ENCODE data around the gene CCDC138.

The CCDC138 gene

GRCh38 chr2:108803045-108803736 lies 16.6 kb downstream of the CCDC138 start:
- no peaks in the 10 kb centered on the region for H3K27me3 ChIP-seq (ENCODE audit: control insufficient read depth in 5 of 5, insufficient read depth in 4 of 5, low read length in 5 of 5)
- no peak overlapping the region for H3K9ac ChIP-seq (ENCODE audit: low read length in 5 of 5)
- H3K4me1 ChIP-seq (ENCODE audit: control insufficient read depth in 5 of 5, insufficient read depth in 5 of 5, low read length in 5 of 5) = peaks cover 0 to 4% (median 0%) of the 10 kb centered on the region in 5 donors
- no peaks in the 10 kb centered on the region for H3K9me3 ChIP-seq (ENCODE audit: control insufficient read depth in 5 of 5, low read length in 5 of 5)
- H3K36me3 ChIP-seq (ENCODE audit: control insufficient read depth in 5 of 5, insufficient read depth in 5 of 5, low read length in 5 of 5) = peaks cover 2 to 16% (median 3%) of the 10 kb centered on the region in 5 donors
- no peak overlapping the region for H3K27ac ChIP-seq (ENCODE audit: low read depth, low read length)
- no peak overlapping the region for H3K4me3 ChIP-seq (ENCODE audit: low read depth in 1 of 5, low read length in 5 of 5)

GRCh38 chr2:108805032-108805431 lies 18.5 kb downstream of the CCDC138 start:
- Histone ChIP-seq H3K9me3 (ENCODE audit: control insufficient read depth in 5 of 5, low read length in 5 of 5) (peaks cover under 1 to 7% (median 5%) of the 10 kb centered on the region in 5 donors), H3K9ac (ENCODE audit: low read length in 5 of 5) (no peak overlapping the region)

GRCh38 chr2:108805782-108806181 lies 19.2 kb downstream of the CCDC138 start:
- peaks cover 0 to 4% (median 0%) of the 10 kb centered on the region in 5 donors for H3K4me1 ChIP-seq (ENCODE audit: control insufficient read depth in 5 of 5, insufficient read depth in 5 of 5, low read length in 5 of 5)
- H3K4me3 ChIP-seq (ENCODE audit: low read depth in 1 of 5, low read length in 5 of 5) = no peak overlapping the region
- peaks cover 0 to 13% (median 3%) of the 10 kb centered on the region in 5 donors for H3K36me3 ChIP-seq (ENCODE audit: control insufficient read depth in 5 of 5, insufficient read depth in 5 of 5, low read length in 5 of 5)
- H3K27me3 ChIP-seq (ENCODE audit: control insufficient read depth in 5 of 5, insufficient read depth in 4 of 5, low read length in 5 of 5) = no peaks in the 10 kb centered on the region
- H3K9ac ChIP-seq (ENCODE audit: low read length in 5 of 5) = no peak overlapping the region
- H3K27ac ChIP-seq (ENCODE audit: low read depth, low read length) = no peak overlapping the region
- peaks cover 4 to 9% (median 6%) of the 10 kb centered on the region in 5 donors for H3K9me3 ChIP-seq (ENCODE audit: control insufficient read depth in 5 of 5, low read length in 5 of 5)

More at GRCh38 chr2:108805032-108805431, 18.5 kb downstream of the CCDC138 start:
- H3K27me3 ChIP-seq (ENCODE audit: control insufficient read depth in 5 of 5, insufficient read depth in 4 of 5, low read length in 5 of 5) = no peaks in the 10 kb centered on the region
- H3K36me3 ChIP-seq (ENCODE audit: control insufficient read depth in 5 of 5, insufficient read depth in 5 of 5, low read length in 5 of 5) = peaks cover 0 to 13% (median 3%) of the 10 kb centered on the region in 5 donors
- H3K4me1 ChIP-seq (ENCODE audit: control insufficient read depth in 5 of 5, insufficient read depth in 5 of 5, low read length in 5 of 5) = peaks cover 0 to 4% (median 0%) of the 10 kb centered on the region in 5 donors
- no peak overlapping the region for H3K27ac ChIP-seq (ENCODE audit: low read depth, low read length)
- no peak overlapping the region for H3K4me3 ChIP-seq (ENCODE audit: low read depth in 1 of 5, low read length in 5 of 5)

- H3K4me3 ChIP-seq (ENCODE audit: low read depth in 1 of 5, low read length in 5 of 5) = no peak overlapping the region
- H3K4me1 ChIP-seq (ENCODE audit: control insufficient read depth in 5 of 5, insufficient read depth in 5 of 5, low read length in 5 of 5) = peaks cover 0 to 4% (median 0%) of the 10 kb centered on the region in 5 donors
- H3K9ac ChIP-seq (ENCODE audit: low read length in 5 of 5) = no peak overlapping the region
- no peaks in the 10 kb centered on the region for H3K27me3 ChIP-seq (ENCODE audit: control insufficient read depth in 5 of 5, insufficient read depth in 4 of 5, low read length in 5 of 5)
- H3K27ac ChIP-seq (ENCODE audit: low read depth, low read length) = no peak overlapping the region
- peaks cover 0 to 13% (median 3%) of the 10 kb centered on the region in 5 donors for H3K36me3 ChIP-seq (ENCODE audit: control insufficient read depth in 5 of 5, insufficient read depth in 5 of 5, low read length in 5 of 5)
- peaks cover 4 to 9% (median 6%) of the 10 kb centered on the region in 5 donors for H3K9me3 ChIP-seq (ENCODE audit: control insufficient read depth in 5 of 5, low read length in 5 of 5)
These were observed 20.0 kb downstream of the CCDC138 start for GRCh38 chr2:108806371-108807113.

- H3K9me3 ChIP-seq (ENCODE audit: control insufficient read depth in 5 of 5, low read length in 5 of 5) = peaks cover 4 to 9% (median 6%) of the 10 kb centered on the region in 5 donors
- H3K4me3 ChIP-seq (ENCODE audit: low read depth in 1 of 5, low read length in 5 of 5) = no peak overlapping the region
- H3K27ac ChIP-seq (ENCODE audit: low read depth, low read length) = no peak overlapping the region
- H3K4me1 ChIP-seq (ENCODE audit: control insufficient read depth in 5 of 5, insufficient read depth in 5 of 5, low read length in 5 of 5) = peaks cover 0 to 4% (median 0%) of the 10 kb centered on the region in 5 donors
- no peak overlapping the region for H3K9ac ChIP-seq (ENCODE audit: low read length in 5 of 5)
- no peaks in the 10 kb centered on the region for H3K27me3 ChIP-seq (ENCODE audit: control insufficient read depth in 5 of 5, insufficient read depth in 4 of 5, low read length in 5 of 5)
- peaks cover 0 to 12% (median 2%) of the 10 kb centered on the region in 5 donors for H3K36me3 ChIP-seq (ENCODE audit: control insufficient read depth in 5 of 5, insufficient read depth in 5 of 5, low read length in 5 of 5)
These were observed 23.4 kb downstream of the CCDC138 start for GRCh38 chr2:108809936-108810335.

- H3K4me3 ChIP-seq (ENCODE audit: low read depth in 1 of 5, low read length in 5 of 5) = no peak overlapping the region
- H3K9me3 ChIP-seq (ENCODE audit: control insufficient read depth in 5 of 5, low read length in 5 of 5) = peaks cover 4 to 9% (median 6%) of the 10 kb centered on the region in 5 donors
- H3K36me3 ChIP-seq (ENCODE audit: control insufficient read depth in 5 of 5, insufficient read depth in 5 of 5, low read length in 5 of 5) = peaks cover 0 to 12% (median 6%) of the 10 kb centered on the region in 5 donors
- peaks cover 0 to 2% (median 0%) of the 10 kb centered on the region in 5 donors for H3K4me1 ChIP-seq (ENCODE audit: control insufficient read depth in 5 of 5, insufficient read depth in 5 of 5, low read length in 5 of 5)
- no peak overlapping the region for H3K27ac ChIP-seq (ENCODE audit: low read depth, low read length)
- no peaks in the 10 kb centered on the region for H3K27me3 ChIP-seq (ENCODE audit: control insufficient read depth in 5 of 5, insufficient read depth in 4 of 5, low read length in 5 of 5)
- H3K9ac ChIP-seq (ENCODE audit: low read length in 5 of 5) = no peak overlapping the region
These were observed 24.7 kb downstream of the CCDC138 start for GRCh38 chr2:108810993-108811957.

- no peaks in the 10 kb centered on the region for H3K27me3 ChIP-seq (ENCODE audit: control insufficient read depth in 5 of 5, insufficient read depth in 4 of 5, low read length in 5 of 5)
- H3K9ac ChIP-seq (ENCODE audit: low read length in 5 of 5) = no peak overlapping the region
- peaks cover 4 to 9% (median 6%) of the 10 kb centered on the region in 5 donors for H3K9me3 ChIP-seq (ENCODE audit: control insufficient read depth in 5 of 5, low read length in 5 of 5)
- no peaks in the 10 kb centered on the region for H3K4me1 ChIP-seq (ENCODE audit: control insufficient read depth in 5 of 5, insufficient read depth in 5 of 5, low read length in 5 of 5)
- no peak overlapping the region for H3K4me3 ChIP-seq (ENCODE audit: low read depth in 1 of 5, low read length in 5 of 5)
- peaks cover 6 to 20% (median 8%) of the 10 kb centered on the region in 5 donors for H3K36me3 ChIP-seq (ENCODE audit: control insufficient read depth in 5 of 5, insufficient read depth in 5 of 5, low read length in 5 of 5)
- H3K27ac ChIP-seq (ENCODE audit: low read depth, low read length) = no peak overlapping the region
These were observed 27.2 kb downstream of the CCDC138 start for GRCh38 chr2:108813732-108814131.

- peaks cover 0 to 7% (median 0%) of the 10 kb centered on the region in 5 donors for H3K9me3 ChIP-seq (ENCODE audit: control insufficient read depth in 5 of 5, low read length in 5 of 5)
- peaks cover 3 to 16% (median 11%) of the 10 kb centered on the region in 5 donors for H3K36me3 ChIP-seq (ENCODE audit: control insufficient read depth in 5 of 5, insufficient read depth in 5 of 5, low read length in 5 of 5)
- H3K4me3 ChIP-seq (ENCODE audit: low read depth in 1 of 5, low read length in 5 of 5) = no peak overlapping the region
- H3K9ac ChIP-seq (ENCODE audit: low read length in 5 of 5) = no peak overlapping the region
- no peaks in the 10 kb centered on the region for H3K27me3 ChIP-seq (ENCODE audit: control insufficient read depth in 5 of 5, insufficient read depth in 4 of 5, low read length in 5 of 5)
- H3K4me1 ChIP-seq (ENCODE audit: control insufficient read depth in 5 of 5, insufficient read depth in 5 of 5, low read length in 5 of 5) = no peaks in the 10 kb centered on the region
- H3K27ac ChIP-seq (ENCODE audit: low read depth, low read length) = no peak overlapping the region
These were observed 33.9 kb downstream of the CCDC138 start for GRCh38 chr2:108820482-108820881.

- H3K36me3 ChIP-seq (ENCODE audit: control insufficient read depth in 5 of 5, insufficient read depth in 5 of 5, low read length in 5 of 5) = peaks cover 0 to 5% (median 0%) of the 10 kb centered on the region in 5 donors
- H3K4me1 ChIP-seq (ENCODE audit: control insufficient read depth in 5 of 5, insufficient read depth in 5 of 5, low read length in 5 of 5) = no peaks in the 10 kb centered on the region
- H3K4me3 ChIP-seq (ENCODE audit: low read depth in 1 of 5, low read length in 5 of 5) = no peak overlapping the region
- no peak overlapping the region for H3K9ac ChIP-seq (ENCODE audit: low read length in 5 of 5)
- no peak overlapping the region for H3K27ac ChIP-seq (ENCODE audit: low read depth, low read length)
- H3K27me3 ChIP-seq (ENCODE audit: control insufficient read depth in 5 of 5, insufficient read depth in 4 of 5, low read length in 5 of 5) = no peaks in the 10 kb centered on the region
- peaks cover 0 to 7% (median 0%) of the 10 kb centered on the region in 5 donors for H3K9me3 ChIP-seq (ENCODE audit: control insufficient read depth in 5 of 5, low read length in 5 of 5)
These were observed 36.7 kb downstream of the CCDC138 start for GRCh38 chr2:108823286-108823685.

All from subcutaneous abdominal adipose tissue (tissue), 5 donors.